Stimulated activated CD8-positive, alpha-beta memory T cell treated with anti-CD3 and anti-CD28 coated beads, Interleukin-7, amount 100 ng/mL, for 4 hours (primary cell): Measurements from ENCODE around the gene CORO6.

Experiments
- DNase-seq, 2 donors: peaks; one replicate each; pipeline ENCODE4 v3.0.0-alpha.2; 2020; ENCODE audit warnings: low read depth in 2 of 2

Gene CORO6

DNA sequence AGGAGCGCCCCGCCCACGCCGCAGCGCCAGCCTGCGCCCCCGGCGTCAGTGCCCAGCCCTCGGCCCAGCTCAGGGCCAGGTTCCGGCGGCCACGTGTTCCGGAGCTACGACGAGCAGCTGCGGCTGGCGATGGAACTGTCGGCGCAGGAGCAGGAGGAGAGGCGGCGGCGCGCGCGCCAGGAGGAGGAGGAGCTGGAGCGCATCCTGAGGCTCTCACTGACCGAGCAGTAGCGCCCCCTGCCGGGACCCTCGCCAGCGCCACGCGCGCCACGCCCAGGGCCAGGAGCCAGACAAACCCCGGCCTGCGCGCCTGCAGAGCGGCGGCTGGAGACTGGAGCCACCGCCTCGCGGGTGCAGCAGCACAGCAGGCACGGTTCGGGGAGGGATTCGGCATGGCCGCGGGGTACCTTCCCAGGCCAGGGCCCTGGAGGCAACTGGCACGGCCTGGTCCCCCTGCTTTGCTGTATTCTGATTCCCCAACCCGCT lies 9.3 kb downstream of the CORO6 start:
- DNase-seq = peak; percentile 80 to 83

DNA sequence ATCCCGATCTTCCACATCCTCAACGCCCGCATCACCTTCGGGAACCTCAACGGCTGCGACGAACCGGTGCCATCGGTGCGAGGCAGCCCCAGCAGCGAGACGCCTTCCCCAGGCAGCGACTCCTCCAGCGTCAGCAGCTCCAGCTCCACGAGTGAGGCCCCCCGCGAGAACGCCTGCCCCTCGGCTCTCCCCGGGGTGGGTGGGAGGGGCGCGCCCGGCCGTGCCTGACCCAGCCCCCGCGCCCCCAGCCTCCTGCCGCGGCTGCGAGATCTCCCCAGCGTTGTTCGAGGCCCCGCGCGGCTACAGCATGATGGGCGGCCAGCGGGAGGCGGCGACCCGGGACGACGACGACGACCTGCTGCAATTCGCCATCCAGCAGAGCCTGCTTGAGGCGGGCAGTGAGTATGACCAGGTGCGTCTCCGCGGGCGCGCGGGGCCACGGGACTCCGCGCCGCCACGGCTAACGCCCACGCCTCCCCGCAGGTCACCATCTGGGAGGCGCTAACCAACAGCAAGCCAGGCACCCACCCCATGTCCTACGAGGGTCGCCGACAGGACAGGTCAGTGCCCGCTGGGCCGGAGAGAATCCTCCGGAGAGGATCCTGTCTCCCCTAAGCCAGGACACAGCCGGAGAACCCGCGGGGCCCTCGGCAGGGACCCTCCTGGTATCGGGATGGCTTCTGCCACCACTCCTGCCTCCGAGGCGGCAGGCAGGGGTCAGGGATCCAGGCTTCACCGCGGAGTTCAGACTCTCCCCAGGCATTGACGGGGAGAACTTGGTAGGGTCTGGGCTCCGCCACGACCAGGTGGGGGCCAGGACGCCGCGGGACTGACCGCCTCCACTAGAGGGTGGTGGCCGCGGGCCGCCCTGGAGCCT lies 10.1 kb downstream of the CORO6 start:
- DNase-seq = no peak

DNA sequence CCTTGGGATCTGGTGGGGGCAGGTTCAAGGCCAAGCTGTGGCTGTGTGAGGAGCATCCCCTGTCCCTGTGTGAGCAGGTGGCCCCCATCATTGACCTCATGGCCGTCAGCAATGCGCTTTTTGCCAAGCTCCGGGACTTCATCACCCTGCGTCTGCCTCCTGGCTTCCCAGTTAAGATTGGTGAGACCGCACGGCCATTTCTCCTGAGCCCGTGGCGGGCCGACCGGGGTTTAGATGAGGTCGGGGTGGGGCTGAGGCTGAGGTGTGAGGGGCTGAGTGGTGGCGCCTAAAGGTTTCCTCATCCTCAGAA lies 10.7 kb downstream of the CORO6 start:
- no peak for DNase-seq

DNA sequence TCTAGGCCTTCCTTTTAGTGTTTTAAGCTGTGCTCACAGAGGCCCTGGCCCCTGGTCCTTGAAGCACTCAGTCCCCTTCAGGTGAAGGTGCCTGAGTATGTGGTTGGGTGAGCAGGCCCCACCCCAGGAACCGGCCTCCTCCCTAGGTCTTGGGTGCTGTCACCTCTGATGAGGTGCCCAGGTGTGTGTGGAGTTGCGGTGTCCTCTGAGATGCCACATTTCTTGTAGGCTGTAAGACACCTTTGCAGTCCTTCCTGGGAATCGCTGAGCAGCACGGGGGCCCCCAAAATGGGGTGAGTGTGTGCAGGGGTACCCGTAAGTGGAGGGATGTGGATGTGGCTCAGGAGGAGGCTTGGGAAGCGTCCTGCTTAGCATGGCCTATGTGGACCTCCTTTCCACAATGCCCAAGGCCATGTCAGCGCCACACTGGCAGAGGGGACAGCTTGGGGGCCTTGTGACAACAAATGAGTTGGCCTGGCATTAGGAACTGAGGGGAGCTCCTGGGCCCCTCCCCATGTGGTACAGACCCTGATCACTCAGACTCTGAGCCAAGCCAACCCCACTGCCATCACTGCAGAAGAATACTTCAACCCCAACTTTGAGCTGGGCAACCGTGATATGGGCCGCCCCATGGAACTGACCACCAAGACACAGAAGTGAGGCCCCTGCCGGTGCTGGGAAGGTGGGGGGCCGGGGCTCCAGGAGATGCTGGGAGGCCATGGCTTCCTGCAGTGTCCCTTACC lies 11.2 kb downstream of the CORO6 start:
- DNase-seq = no peak

DNA sequence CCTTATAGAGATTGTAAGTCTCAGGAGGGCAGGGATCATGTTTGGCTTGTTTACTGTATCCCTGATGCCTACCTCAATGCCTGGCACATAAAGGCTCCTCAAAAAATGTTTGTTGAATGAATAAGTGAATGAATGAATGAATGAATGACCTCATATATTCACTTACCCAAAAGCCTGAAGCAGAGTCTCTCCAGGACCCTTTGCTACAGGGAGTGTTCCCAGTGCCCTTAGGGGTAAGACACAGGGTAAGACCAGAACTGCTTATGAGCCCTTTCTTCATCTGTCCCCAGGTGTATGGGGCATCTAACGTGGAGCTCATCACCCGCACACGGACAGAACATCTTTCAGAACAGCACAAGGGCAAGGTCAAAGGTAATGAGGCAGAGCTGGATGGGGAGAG lies 12.3 kb downstream of the CORO6 start:
- DNase-seq = no peak

DNA sequence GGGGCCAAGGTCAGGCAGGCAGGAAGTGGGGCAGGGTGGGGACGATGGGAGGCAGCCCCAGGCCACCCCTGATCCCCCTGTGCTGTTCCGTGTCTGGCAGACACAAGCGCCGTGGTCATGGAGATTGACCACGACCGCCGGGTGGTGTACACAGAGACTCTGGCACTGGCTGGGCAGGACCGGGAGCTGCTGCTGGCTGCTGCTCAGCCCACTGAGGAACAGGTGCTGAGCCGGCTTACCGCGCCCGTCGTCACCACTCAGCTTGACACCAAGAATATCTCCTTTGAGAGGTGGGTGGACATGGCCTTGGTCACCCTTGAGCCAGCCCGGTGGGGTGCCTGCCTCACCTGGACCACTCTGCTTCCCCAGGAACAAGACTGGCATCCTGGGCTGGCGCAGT lies 13.7 kb downstream of the CORO6 start:
- no peak for DNase-seq

DNA sequence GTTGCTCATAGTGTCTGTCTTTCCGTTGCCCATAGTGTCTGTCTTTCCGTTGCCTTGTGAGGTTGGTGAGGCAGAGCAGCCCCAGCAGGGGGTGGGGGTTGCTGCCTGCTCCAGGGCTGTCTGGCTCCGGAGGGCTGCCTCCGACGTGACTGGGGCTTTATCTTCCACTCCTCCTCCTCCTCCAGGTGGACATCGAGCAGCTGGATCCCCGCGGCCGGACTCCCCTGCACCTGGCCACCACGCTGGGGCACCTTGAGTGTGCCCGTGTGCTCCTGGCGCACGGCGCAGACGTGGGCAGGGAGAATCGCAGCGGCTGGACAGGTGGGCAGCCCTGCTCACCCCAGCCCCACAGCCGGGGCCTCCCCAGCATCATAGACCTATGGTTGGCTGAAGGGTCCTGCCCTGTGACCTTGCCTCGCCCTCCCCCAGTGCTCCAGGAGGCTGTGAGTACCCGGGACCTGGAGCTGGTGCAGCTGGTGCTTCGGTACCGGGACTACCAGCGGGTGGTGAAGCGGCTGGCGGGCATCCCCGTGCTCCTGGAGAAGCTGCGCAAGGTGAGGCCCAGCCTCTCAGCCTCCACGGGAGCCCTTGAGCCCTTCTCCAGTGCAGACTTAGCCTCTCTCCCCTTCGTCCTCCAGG lies 15.0 kb downstream of the CORO6 start:
- DNase-seq = no peak

DNA sequence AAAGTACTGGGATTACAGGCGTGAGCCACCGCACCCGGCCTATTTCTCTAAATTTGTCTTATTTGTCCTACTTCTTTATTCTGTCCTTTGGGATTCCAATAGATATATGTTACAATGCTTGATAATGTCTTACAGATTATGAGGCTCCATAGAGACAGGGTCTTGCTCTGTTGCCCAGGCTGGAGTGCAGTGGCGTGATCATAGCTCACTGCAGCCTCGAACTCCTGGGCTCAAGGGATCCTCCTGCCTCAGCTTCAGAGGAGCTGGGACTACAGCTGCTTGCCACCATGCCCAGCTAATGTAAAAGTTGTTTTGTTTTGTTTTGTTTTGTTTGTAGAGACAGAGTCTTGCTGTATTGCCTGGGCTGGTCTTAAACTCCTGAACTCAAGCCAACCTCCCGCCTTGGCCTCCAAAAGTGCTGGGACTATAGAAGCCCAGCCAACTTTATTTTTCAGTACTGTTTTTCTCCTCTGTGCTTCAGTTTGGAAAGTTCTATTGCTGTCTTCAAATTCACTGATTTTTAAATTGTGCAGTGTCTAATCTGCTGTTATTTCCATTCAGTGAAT lies 19.5 kb downstream of the CORO6 start:
- DNase-seq = no peak

DNA sequence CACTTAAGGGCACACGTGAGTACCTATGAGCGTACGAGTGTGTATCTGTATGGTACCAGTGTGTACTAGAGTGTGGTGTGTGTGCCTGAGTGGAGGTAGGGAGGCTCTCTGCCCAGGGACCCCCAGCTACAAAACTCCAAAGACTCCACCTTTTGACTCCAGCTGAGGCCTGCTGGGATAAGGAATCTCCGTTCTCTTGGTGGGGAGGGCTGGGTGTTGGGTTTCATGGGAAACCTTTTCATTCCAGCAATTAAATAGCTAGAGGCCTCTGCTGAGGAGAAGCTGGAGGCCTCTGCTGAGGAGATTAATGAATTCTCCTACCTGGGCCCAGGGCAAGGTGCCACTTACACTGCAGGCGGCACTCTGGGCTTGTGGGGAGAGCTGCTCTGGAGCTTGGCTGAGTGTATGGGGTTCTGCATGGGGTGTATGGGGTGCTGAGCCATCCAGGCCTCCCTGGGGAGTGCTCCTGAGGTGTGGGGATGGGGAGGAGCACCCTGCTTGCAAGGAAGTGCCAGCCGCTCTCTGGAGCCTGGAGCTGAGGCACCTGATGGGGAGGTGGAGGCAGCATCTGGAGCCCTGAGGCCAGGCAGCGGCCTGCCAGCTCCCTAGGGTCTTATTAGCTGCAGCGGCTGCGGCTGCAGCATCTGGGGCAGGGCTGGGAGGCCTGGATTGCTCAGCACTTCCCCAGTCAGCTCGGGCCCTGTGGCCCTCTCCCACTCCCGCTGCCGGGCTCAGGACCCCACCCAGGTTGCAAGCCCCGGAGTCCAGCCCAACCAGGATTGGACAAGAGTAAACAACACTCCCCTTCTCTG lies 25.1 kb downstream of the CORO6 start:
- no peak for DNase-seq

DNA sequence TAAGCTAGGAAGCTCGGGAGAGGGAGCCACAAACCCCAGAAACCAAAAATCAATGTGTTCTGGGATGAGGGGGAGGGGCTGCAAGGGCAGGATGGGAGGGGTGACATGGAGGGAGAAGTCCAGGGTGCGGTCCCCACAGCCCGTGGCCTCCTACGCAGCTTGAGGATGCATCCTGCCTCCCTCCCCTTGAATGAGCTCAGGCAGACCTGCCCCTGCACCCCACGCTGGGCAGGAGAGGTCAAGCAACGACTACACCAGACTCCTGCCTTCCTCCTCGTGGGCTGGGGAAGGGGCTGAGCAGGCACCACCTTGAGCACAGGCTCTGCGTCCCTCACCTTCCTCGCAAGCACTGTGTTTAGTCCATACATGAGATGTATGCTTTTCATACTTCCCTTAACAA lies 25.9 kb downstream of the CORO6 start:
- DNase-seq = no peak

DNA sequence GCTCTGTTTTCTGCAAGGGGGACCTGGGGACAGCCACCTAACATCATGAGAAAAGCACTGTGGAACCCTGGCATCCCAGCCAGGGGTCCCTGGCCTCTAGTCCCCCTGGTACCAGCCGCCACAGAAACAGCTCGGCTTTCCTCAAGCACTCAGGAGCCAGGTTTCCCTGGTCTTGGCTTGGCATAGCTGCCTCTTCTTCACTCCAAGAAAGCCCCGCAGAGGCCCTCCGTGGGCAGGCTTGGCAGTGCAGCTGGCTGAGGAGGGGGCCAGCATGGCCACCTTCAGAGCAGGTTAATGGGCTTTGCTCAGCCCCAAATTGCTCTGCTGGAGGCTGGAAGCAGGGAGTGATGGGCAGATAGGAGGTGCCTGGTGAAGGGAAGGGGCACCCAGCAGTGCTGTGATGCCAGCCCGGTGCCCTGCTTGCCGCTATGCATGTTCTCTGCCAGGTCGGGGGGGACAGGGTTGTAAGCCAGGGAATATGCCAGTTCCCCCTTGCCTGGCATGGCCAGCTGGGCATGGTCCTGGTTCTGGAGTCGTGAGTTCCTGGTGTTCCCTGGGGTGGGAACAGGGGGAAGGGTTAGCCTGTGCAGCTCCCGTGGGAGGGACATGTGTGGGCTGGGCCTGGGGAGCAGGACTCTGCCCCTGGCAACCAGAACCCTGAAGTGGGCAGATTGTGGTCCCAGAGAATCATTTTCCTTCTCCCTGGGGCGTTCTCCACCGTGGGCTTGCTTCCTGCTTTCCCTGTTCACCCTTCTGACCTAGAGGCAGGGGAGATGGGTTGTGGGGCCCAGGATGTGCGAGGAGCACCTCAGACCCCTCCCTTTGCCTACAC lies 26.6 kb downstream of the CORO6 start:
- DNase-seq = no peak

DNA sequence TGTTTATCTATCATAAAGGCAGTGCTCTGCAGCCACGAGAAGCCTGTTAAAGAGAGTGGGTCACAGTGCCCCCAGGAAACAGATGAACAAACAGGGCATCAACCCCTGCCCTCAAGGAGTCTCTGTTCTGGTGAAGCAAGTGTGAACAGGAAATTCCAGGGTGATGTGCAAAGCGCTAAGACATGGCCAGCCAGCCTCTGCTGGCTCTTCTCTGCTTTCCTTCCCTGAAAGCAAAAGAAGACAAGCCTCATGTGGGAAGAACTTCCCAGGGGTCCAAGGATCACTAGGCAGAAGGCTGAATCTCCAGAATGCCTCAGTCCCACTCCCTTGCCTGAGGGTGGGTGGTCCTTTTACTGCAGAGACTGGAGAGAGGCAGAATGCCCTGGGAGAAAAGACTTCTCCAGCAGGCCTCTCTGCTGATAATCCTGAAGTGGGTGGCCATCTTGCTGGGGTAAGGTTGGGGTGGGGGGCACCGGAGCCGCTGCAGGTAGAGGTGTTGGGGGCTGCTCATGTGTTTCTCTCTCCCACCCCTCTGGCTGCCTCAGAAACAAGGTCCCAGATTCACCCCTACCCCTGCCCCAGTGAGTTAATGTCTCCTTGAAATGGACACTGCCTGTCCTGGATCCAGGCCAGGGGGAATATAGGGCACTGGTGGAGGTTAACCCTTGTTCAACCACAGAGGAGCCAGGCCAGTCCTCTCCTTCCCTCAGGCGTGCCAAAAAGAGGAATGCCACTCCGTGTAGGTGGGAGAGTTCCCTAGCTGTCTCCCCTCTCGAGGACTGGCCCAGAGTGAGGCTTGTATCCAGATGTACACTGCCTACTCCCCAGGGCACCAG lies 27.4 kb downstream of the CORO6 start:
- no peak for DNase-seq

DNA sequence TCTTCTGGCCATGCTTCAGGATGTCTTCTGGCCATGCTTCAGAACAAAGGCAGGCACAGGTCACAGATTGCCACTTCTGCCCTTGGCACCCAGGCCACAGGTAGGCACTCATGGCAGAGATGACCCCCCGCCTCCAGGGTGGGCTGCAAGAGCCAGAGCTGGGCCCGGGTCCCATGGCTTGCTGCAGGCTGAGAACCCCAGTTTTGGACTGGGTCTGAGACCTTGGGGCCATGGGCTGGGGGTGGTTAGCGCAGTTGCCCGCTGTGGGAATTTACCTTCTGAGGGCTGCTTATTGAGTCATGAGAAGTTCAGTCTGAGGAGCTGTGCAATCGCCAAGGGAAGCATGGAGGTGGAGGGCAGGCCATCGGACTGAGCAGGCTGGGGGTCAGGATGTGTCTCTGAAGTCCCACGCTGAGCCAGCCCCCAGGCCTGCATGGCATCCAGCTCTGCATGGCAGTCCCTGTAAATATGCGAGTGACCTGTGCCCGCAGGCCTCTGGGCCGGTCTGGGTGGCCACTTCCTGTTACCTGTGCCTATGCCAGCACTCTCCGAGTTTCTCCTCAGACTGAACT lies 28.1 kb downstream of the CORO6 start:
- no peak for DNase-seq

DNA sequence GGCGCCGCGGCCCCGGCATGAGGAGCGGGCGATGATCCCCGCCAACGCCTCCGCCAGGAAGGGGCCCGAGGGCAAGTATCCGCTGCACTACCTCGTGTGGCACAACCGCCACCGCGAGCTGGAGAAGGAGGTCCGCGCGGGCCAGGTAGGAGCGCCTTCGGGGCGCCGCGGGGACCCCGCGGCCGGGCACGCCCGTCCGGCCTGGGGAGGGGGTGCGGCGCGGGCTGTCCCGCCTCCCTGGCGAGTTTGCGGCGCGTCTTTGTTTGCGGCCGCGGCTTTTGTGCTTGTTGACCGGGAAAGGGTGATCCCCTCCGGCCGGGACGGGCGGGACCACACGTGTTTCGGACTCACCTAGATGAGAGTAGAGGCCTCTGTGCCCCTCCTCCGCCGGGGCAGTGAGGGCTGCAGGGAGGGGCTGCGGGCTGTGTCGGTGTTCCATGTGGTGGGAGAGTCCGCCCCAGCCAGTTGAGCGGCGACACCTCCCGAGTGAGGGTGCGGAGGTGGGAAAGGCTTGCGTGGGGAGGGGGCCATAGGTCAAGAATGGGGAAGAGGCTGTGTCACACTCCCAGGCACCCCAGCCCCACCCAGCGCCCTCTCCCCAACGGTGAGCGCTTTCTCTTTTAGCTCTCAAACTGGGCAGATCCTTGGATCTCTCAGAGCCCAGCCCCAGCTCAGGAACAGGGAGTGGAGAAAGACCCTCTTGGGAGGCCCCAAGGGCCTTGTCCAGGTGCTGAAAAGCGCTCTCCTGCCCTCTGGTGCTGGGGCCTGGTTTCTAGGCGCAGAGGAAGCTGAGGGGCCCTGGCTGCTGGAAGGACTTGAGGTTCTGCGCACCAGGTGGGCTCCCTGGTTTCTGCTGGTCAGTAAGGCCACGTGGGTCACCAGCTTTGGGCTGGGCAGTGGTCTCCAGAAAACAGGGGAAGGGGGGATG lies 28.9 kb downstream of the CORO6 start:
- DNase-seq = peak in 1 of 2 donors; percentile 31

DNA sequence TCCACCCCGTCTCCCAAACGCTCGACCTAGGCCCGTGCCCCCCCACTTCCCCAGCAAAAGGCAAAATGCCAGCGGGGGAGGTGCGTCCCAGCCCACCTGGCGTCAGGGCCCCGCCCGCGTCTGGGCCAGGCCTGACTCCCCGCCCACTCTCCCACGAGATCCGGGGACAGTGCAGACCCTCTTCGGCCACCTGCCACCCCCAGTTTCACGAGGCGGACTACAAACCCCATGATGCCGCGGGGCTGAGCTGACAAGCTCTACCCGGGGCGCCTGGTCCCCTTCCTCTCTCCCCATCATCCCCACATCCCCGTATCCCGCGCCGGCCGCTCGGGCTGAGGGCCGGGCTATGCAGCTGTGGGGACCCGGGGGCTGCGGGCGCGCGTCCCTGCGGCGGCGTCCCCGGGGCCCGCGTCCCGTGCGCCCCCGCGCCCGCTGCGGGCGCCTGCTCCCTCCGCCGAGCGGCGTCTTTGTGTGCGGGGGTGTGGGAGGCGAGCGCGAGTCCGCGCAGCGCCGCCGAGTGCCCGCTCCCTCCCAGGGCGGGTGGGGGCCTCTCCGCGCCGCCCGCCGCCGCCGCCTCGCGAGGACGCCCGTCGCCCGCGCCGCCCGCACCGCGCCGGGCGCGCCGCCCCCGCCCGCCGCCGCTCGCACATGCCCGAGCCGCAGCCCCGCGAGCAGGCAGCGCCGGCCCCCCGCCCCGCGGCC lies 29.7 kb downstream of the CORO6 start, which contains the start of gene ANKRD13B:
Gene ANKRD13B (plus strand): TSS at position 283 of the 702 bp plus-strand sequence. CDS start 490 bp downstream, outside the sequence.
- peak in 1 of 2 donors; percentile 41 for DNase-seq

DNA sequence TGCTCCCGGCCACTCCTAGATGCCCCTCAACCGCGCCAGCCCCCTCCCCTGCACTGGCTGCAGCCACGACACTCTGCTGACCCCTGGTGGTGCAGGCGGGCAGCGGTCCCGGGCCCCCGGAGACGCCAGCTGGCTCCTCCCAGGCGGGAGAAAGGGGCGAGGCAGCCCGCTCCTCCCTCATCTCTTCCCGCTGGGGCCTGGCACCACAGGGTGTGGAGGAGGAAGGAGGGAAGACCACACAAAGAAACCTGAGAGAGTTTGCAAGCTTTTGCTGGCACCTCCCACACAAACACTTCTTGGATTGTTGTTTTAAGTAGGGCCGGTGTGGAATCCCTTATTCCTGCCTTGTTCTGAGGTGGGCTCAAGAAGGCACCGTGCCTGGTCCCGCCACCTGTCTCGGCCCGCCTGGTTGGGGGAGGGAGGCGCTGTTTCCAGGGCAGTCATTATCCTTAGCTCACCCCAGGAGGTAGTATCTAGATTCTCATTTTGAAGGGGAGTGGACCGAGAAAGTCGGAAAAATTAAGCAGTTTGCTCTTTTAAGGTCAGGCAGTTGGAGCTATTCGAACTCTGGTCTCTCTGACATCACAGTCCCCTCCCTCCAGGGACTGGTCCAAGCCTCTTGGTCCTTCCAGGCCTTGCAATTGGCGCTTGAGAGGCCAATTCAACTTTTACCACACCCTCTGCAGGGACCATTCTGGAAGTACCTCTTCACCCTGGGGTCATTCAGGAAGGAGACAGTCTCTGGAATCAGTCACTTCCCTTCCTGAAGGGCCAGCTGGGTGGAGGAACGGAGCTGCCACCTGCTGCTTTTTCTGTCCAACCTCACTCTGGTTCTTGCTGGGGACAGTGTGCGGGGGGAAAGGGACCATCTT lies 30.7 kb downstream of the CORO6 start:
- peak; percentile 46 to 68 for DNase-seq
